RCC 7860 (cell line): ENCODE results near the gene USP3.
"Not testable (repeated sequence)": the region's sequence is repeated elsewhere in the genome, so short reads cannot be mapped to it uniquely, and the experiment has no call there.

Source experiments
- DNase-seq: peaks from one replicate; pipeline ENCODE4 v3.0.0-alpha.2; 2015; ENCODE audit warnings: low spot score
- FAIRE-seq: peaks from 2 replicates; lab custom pipeline; 2012; peaks lifted over from hg19 to GRCh38; lab: Jason Lieb, UNC

Gene USP3

DNA sequence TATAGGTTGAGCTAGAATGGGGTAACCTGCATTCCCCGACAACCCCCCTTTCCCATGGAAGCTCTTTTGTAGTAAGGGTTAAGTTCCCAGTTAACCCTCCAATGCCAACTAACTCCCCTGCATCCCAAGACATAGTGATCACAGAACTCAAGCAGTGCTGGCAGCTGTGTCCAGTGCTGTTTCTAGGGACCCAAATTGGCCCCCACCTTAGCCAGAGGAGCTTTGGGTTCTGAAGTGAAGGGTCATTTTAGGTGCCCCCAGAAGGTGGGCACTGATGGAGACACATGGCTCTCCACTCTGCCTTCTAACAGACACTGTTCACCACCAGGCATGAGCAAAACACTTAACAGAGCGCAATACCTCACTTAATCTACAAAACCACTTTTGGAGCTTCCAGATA lies 99.9 kb downstream of the USP3 start:
- FAIRE-seq (no peak), DNase-seq (no peak)

DNA sequence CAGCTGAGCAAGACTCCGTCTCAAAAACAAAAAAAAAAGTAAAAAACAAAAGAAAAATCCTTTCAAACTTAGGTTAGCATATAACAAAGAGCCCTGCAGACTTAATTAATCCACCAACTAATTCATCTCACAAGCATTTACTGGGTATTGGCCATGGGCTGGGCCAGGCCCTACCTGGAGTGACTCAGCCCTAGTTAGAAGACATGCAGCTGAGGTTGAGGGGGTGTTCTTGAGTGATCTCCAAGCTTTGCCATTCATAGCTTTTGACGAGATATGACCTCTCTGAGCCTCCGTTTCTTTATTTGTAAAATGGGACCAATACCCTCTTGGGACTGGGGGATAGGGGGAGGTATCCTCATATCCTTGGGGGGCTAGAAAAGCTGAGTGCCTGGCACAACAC lies 100.6 kb downstream of the USP3 start:
- DNase-seq, result no peak
- FAIRE-seq, result no peak

DNA sequence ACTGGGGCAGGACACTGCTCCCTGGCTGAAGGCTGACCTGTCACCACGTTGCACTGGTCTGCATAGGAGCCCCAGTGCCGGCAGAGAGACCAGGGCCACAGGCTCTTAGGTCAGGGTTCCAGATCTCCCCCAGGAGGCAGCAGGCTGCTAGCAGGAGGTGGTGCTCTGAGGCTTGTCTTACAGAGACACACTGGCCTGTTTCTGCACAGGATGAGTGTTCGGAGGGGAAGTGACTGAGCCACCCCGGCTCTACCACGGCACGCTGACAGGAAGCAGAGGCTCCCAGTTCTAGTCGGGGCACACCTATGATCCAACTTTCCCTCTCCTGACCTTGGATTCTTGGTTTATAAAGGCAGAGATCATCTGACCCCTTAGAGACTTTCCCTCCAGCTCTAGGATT lies 101.4 kb downstream of the USP3 start:
- DNase-seq, result no peak
- FAIRE-seq, result no peak

DNA sequence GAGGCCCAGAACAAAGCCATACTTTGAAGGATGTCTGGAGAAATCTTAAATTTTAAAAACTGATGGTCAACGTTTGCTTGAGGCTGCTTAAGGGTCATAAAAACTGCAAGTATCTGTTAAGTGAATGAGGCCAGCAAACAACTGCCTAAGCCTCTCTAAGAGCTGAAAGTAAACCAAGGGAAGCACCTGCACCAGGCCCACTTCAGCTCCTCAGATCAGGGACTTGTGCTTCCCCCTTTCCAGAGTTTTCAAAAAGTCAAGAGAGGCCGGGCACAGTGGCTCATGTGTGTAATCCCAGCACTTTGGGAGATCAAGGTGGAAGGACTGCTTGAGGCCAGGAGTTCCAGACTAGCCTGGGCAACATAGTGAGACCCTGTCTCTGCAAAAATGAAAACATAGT lies 101.9 kb downstream of the USP3 start:
- FAIRE-seq (no peak), DNase-seq (no peak)

DNA sequence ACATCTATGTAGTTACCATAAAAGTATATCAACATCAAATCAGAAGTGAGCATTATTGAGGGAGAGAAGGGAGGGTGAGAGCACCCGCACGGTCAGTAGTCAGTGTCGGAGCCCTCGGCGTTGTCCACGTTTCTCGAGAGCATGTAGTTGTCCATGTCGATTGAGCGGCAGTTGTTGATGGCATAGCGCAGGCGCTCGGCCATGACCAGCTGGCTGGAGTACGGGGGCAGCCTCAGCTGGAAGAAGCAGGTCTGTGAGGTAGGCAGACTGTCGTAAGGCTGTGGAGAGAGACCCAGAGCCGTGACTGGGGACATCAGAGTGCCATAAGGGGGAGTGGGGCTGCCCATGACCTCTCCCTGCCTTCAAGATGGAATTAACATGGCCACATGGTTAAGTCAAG lies 104.6 kb downstream of the USP3 start:
- DNase-seq (no peak), FAIRE-seq (no peak)

DNA sequence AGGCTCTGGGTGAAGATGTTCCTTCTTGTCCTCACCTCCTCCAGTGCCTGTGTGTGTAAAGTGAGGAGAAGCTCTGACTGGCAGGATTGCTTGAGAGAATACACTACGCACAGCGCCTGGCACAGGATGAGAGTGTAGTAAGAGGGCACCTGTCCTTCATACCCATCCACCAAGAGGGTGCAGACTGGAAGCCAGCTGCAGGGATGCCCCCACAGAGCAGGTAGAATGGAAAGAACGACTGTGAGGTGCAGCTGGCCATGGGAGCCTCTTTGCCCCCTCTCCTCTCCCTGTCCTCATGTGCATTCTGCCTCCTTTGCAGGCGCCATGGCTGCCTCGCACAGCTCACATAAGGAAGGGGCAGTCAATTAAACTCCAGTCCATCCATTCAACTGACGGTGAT lies 105.1 kb downstream of the USP3 start:
- no peak for FAIRE-seq

DNA sequence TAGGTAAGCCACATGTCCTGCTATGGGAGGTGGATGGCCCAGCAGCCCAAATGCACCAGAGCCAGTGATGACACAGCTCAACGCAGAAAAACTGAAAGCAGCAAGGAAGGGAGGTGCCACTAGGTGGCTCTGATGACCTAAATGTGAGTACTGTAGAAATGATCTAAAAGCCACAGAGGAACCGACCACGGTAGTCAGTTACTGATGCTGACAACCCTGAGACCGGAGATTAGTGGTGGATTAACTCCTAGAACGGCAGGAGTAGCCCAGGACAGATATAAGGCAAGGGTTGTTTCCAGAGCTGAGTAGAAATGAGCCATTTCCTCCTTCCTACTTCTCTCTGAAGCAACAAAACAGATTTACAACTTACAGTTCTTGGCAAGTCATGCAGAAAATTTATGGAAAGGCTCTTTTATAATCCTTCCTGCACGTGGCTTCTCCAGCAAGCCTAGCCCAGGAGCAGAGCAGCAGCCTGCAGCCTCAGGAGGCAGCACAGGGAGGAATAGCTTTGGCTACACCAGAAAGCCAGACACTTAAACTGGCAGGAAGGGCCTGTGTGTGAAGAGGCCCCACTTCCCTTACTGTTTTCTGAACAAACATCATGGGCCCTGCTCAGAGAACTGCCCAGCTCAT lies 105.9 kb downstream of the USP3 start:
- DNase-seq, result peak; percentile 79
- peak; percentile 72 for FAIRE-seq

More for the DNA sequence above, 105.1 kb downstream of the USP3 start:
- no peak for DNase-seq

DNA sequence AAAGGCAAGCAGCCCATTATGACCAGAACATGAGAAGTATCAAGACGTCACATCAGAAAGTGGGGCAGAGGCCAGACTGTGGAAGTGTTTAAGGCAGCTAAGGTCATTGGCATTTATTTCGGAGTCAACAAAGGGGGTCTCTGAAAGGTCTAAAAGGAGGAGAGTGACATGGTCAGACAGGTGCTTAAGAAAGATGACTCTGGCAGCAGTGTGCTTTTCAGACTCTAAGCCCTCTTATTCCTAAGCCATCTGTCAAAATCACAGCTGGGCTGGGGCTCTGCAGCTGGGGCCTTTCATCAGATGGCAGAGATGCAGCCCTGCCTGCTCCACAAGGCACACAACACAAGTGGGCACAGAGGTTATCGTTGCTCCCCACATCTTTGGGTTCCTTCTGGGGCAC lies 106.8 kb downstream of the USP3 start:
- FAIRE-seq (no peak), DNase-seq (no peak)

DNA sequence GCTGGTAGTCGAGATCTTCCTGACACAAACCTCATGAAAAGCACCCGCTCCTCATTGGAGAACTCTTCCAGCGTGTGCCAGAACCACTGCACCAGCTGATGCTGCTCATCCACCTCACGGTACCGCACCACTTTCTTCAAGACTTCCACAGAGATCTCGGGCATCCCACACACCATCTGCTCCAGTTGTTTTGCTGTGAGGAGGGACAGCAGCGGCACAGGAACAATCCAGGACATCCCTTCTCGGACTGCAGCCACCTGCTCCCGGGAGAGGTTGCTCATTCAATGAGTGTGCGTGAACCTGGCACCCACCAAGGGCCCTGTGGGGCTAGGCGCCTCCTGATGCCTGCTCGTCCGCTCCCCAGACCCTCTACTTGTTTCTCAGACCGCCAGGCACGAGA lies 107.9 kb downstream of the USP3 start:
- FAIRE-seq (no peak), DNase-seq (no peak)

DNA sequence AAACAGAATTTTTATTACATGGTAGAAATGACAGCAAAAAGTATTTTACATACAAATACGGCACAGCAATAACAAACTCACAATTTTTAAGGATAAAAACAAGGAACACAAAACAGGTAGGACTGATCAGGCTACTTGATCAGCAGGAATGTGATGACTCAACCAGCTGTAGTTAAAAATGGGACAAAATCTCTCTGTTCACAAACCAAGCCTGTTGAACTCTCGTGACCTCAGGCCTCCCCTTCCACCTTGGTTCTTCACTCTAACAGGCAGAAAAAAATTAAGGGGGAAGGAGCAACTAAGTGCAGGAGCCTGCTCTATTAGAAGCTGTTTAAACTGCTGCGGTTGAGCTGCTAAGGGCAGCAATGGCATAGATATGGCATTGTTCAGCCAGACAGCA lies 111.5 kb downstream of the USP3 start:
- peak; percentile 4 for FAIRE-seq
- DNase-seq, result no peak

DNA sequence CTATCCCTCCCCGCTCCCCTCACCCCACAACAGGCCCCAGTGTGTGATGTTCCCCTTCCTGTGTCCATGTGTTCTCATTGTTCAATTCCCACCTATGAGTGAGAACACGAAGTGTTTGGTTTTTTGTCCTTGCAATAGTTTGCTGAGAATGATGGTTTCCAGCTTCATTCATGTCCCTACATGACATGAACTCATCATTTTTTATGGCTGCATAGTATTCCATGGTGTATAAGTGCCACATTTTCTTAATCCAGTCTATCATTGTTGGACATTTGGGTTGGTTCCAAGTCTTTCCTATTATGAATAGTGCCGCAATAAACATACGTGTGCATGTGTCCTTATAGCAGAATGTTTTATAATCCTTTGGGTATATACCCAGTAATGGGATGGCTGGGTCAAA lies 112.8 kb downstream of the USP3 start:
- not testable (repeated sequence) for DNase-seq, FAIRE-seq

DNA sequence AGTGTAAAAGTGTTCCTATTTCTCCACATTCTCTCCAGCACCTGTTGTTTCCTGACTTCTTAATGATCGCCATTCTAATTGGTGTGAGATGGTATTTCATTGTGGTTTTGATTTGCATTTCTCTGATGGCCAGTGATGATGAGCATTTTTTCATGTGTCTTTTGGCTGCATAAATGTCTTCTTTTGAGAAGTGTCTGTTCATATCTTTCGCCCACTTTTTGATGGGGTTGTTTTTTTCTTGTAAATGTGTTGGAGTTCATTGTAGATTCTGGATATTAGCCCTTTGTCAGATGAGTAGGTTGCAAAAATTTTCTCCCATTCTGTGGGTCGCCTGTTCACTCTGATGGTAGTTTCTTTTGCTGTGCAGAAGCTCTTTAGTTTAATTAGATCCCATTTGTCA lies 113.2 kb downstream of the USP3 start:
- FAIRE-seq, result not testable (repeated sequence)

DNA sequence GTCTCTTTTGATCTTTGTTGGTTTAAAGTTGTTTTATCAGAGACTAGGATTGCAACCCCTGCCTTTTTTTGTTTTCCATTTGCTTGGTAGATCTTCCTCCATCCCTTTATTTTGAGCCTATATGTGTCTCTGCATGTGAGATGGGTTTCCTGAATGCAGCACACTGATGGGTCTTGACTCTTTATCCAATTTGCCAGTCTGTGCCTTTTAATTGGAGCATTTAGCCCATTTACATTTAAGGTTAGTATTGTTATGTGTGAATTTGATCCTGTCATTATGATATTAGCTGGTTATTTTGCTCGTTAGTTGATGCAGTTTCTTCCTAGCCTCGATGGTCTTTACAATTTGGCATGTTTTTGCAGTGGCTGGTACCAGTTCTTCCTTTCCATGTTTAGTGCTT lies 116.4 kb downstream of the USP3 start:
- DNase-seq, FAIRE-seq: not testable (repeated sequence)

More for the DNA sequence above, 113.2 kb downstream of the USP3 start:
- DNase-seq, result not testable (repeated sequence)

DNA sequence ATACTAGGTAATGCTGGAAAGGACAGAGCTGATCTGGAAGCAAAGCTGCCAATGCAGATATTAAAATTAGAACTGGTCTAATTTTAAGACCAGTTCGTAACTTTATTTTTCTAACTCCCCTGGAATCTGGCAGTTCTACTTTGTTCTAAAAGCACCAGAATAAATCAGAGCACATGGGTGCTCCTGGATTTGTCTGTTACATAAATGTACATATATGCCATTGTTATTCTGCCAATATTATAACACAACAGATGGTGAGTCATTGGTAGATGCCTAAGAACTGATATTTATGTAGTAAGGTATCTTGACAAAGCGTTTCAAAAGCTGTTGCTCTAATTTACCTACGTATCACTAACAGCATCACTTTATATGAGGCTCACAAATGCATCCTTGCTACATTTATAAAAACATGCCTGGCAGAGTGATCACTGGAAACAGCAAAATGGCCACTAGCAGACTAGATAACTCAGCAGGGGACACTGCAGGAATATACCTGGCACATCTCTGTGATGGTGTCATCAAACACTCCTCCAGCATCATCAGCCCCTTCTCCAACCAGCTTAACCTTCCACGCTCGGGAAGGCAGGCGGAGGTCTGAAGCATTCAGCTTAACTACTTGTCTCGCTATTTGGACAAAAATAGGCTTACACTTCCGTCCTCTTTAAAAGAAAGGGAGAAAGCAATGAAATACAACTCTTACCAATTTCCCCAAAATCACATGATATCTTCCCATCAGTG lies 119.0 kb downstream of the USP3 start:
- DNase-seq (no peak), FAIRE-seq (no peak)

DNA sequence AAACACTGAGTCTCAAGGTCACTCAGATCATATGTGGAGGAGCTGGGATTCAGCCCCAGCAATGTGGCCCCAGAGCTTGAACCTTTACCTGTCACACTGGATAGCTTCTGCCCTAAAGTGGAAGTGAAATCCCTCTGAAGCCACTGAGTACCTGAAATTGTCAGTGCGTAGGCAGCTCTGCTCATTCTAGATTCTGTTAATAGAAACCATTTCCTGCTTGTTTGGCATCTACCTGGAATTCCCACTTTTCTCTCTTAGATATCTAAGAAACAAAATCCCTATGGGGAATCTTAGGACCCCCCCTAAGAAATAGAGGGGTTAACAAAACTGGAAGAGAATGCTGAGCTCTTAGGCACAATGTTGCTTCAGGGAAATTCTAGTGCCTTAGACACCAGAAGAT lies 122.6 kb downstream of the USP3 start:
- FAIRE-seq (no peak), DNase-seq (no peak)

DNA sequence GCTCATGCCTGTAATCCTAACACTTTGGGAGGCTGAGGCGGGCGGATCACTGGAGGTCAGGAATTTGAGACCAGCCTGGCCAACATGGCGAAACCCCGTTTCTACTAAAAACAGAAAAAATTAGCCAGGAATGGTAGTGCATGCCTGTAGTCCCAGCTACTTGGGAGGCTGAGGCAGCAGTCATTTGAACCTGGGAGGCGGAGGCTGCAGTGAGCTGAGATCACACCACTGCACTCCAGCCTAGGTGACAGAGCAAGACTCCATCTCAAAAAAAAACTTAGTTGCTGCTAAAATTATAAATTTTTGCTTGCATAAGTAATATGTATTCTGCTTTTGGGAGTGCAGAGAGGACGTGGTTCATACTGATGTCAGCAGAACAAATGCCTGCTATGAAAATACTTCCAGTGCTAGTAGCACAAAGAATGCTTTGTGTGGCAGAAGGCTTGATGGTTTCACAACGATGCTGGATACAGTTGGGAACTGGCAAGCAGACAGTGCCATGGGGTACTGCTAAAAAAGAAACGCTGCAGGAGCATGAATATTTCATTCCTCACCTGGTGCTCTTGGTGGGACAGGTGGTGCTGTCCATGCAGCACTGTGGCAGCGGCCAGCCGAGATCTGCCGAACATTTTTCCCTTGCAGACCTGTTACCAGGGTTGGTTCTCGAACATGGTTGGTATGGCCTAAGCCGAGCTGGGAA lies 123.9 kb downstream of the USP3 start:
- no peak for FAIRE-seq
- no peak for DNase-seq

DNA sequence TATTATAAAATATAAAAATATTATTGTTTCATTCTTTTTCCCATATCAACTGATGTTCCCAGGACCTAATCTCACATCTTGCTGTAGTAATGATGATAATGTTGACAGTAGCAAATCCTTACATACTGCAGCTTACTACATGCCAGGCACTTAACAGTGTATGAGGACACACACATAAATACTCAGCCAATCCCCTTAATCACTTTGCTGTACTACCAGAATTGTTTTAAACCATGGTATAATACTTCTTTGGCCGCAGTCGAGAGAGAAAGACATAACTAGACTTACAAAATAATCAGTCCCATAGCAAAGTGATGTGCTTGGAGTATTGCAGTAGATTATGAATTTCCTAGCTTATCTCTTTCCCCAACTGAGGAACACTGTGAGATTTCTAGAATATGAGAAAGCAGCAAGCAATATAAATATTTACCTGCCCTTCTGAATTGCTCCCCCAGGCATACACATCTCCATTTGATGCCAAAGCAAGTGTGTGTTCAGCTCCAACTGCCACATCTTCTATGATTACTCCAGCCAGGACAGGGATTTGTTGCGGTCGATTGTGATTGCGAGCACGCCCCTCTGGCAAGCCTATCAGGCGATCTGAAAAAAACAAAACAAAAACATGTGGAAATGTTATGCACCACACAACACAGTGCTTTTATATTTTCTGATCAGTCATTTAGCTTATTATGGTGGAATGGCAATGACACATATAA lies 125.8 kb downstream of the USP3 start:
- DNase-seq, result no peak
- no peak for FAIRE-seq

DNA sequence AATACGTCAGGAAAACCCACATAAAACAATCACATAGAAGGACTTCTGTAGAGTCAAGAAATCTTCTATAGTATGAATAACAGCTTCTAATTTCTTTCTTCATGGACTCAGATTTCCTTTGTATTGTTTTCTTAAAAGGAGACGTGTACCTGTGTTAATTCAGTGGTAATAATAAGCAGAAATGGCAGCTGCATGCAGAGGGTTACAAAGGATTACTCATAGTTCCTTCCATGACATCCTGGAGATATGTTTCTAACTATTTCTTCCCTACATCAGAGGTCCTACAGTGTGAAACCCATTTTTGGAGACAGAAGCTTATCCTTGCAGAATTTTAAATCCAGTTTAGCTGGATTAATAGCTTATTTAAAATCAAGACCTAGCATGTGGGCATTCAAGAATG lies 128.9 kb downstream of the USP3 start:
- no peak for FAIRE-seq

DNA sequence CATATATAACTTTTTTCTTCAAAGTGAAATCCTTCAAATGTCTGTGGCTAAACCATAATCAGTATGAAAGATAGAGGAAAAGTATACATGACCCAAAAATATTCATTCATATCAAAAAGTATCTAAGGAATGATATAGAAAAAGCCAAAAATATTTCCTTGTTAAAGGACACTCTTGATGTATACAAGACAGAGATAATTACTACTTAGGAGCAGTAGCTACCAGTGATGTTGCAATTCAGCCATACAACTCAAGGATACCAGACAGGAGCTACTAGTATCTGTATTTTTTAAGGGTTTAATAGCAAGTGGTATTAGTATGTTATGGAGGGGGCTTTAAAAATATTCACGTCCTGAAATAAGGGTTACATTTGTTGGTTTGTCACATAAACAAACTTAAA lies 129.8 kb downstream of the USP3 start:
- FAIRE-seq (no peak), DNase-seq (no peak)

More for the DNA sequence above, 128.9 kb downstream of the USP3 start:
- DNase-seq, result no peak

DNA sequence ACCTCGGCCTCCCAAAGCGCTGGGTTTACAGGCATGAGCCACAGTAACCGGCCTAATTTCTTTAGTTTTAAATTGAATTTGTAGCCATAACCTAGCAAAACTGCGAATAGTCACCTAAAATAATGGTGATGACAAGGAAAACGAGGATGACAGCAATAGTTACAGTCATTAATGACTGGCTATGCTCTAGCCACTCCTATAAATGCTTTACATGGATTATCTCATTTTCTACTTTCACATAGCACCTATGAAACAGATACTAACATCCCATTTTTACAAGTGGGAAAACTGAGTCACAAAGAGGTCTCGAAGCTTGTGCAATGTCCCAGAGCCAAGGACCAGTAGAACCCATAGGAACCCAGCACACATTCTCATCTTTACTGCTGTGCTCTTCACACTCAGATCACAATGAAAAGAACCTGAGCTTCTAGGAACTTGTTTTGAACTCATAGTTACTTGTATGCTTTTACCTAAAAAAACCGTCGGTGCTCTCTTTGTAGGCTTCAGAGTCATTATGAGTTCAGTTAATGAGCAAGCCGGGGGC lies 132.2 kb downstream of the USP3 start:
- no peak for FAIRE-seq

DNA sequence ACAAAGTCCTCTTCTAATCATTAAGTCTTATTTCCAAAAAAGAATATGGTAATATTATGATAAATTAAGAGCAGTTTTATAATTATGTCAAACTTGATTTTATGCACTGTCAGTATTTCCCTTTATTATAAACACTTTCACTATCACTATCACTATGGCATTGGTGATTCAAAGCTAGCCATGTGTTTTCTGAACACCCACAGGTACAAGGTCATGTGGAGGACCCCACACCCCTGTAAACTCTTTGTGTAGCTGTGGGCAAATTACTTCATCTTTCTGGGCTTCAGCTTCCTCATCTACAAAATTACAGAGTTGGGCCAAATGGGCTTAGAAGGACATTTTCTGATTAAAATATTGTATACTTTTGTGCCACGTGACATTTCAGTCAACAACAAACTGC lies 134.4 kb downstream of the USP3 start:
- DNase-seq, result no peak
- FAIRE-seq, result no peak

More for the DNA sequence above, 132.2 kb downstream of the USP3 start:
- no peak for DNase-seq
